Activated CD8-positive, alpha-beta T cell treated with anti-CD3 and anti-CD28 coated beads, Interleukin-2, amount 10 ng/mL, durations not matched to agents 7 days and 5 days (primary cell): Measurements from ENCODE around the gene CCDC81. TPM values are rescaled to one million over a fixed set of nuclear protein-coding genes. Genes with fewer than 3 reads are reported as not detected.

Source experiments
- ATAC-seq: fragments of 150-1000 bp; cut with Tn5 transposase; one replicate; pipeline ENCODE4 v1.10.0; 2021; ENCODE audit warnings: moderate library complexity
- CTCF ChIA-PET: fragments of 350-600 bp; sonication (Branson Sonifier 250); formaldehyde crosslinking; loops from one replicate; lab custom pipeline; 2021; ENCODE audit warnings: antibody characterized with exemption; lab: Charles Lee
- POLR2A ChIA-PET: fragments of 350-600 bp; sonication (Branson Sonifier 250); formaldehyde crosslinking; loops from one replicate; lab custom pipeline; 2021; ENCODE audit warnings: antibody characterized with exemption; lab: Charles Lee
- DNase-seq: peaks from one replicate; pipeline ENCODE4 v3.0.0-alpha.2; 2020
- H3K27ac Mint-ChIP-seq: one replicate; pipeline ENCODE4 v1.8.0; 2021; ENCODE audit warnings: mild to moderate bottlenecking, mixed read lengths
- H3K27me3 Mint-ChIP-seq: one replicate; pipeline ENCODE4 v1.8.0; 2021; ENCODE audit warnings: low read depth, mixed read lengths
- H3K36me3 Mint-ChIP-seq: one replicate; pipeline ENCODE4 v1.8.0; 2021; ENCODE audit warnings: low read depth, mixed read lengths
- H3K4me1 Mint-ChIP-seq: one replicate; pipeline ENCODE4 v1.8.0; 2021; ENCODE audit warnings: low read depth, mixed read lengths
- H3K4me3 Mint-ChIP-seq: one replicate; pipeline ENCODE4 v1.8.0; 2021; ENCODE audit warnings: mild to moderate bottlenecking, mixed read lengths
- H3K9me3 Mint-ChIP-seq: one replicate; pipeline ENCODE4 v1.8.0; 2022; ENCODE audit warnings: mixed read lengths; ENCODE audit not compliant: insufficient read depth
- total RNA-seq, 2 experiments: library from RNA; stranded (reverse); gene quantifications; one replicate each; pipeline ENCODE4 v1.2.3, GENCODE V29; 2021

CCDC81 gene
- total RNA-seq, 2 experiments from 2014 or later, result 0.42 to 0.66 TPM

- Mint-ChIP-seq H3K4me1 (peaks cover 3% of the 10 kb centered on the region), H3K36me3 (no peaks in the 10 kb centered on the region), H3K27ac (no peak overlapping the region), H3K27me3 (no peaks in the 10 kb centered on the region), H3K9me3 (no peaks in the 10 kb centered on the region), H3K4me3 (no peak overlapping the region)
- no peak for DNase-seq
- no peak for ATAC-seq
- POLR2A ChIA-PET, result no interaction called here
- CTCF ChIA-PET, result interaction anchor here (1.2 to 5.8 kb wide), 3 partner anchors 10 to 460 kb away, joined by 4 to 45 read pairs (median 4); no protein-coding TSS in a partner anchor
These were observed 83.8 kb downstream of the CCDC81 start for GRCh38 chr11:86458294-86459001.

DNA sequence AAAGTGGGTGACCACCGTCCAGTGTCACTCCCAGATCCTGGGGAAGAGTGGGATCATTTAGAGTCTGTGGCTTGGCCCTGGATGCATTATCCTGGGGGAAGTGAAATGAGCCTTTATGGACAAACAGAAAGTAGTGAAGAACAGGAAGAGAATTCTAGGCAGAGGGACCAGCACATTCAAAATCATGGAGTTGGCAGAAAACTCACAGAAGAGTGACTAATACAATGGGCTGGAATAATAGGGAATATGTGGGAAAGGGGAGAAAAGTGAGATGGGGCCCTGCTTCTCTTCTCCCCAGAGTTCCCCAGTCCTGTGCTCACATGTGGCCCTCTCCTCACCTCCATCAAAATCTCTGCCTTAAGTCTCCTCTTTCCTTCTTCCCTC lies 84.3 kb downstream of the CCDC81 start:
- Mint-ChIP-seq H3K9me3 (no peaks in the 10 kb centered on the region), H3K27me3 (no peaks in the 10 kb centered on the region), H3K4me1 (peaks cover 3% of the 10 kb centered on the region), H3K27ac (no peak overlapping the region), H3K4me3 (no peak overlapping the region), H3K36me3 (no peaks in the 10 kb centered on the region)
- ATAC-seq (no peak), DNase-seq (no peak)
- ChIA-PET POLR2A (no interaction called here), CTCF (no interaction called here)

DNA sequence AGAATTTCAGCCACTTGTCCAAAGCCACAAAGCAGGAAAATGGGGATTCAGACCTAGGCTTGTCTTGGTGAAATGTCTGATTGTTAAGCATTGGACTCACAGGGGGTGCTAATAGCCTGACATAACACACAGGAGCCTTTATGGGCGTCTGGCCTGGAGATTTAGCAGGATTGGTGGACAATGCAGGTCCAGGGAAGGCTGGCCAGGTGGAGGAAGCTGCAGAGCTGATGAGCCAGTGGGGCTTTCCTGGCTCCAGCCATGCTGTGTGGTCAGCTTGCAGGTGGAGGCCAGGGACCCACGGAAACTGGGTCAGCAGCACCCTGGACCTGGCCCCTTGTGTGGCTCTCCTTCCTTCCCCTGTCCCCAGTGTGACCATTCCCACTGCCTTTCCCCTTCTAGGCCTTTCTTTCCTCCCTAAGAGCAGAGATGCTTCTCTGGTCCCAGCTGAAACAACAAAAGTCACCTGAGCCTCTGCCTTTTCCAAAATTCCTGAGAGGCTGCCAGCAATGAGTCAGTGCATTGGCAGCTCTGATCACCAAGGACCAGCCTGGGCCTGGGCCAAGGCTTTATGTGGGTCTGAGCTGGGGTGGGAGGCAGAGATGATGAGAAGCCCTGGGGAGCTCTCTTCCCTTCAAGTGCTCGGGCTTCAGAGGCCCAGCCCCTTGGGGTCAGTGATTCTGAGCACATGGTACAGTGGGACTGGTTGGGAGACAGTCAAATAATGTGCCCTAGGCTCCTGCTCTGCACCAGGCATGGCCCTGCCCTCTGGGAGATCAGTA lies 85.2 kb downstream of the CCDC81 start:
- no peaks in the 10 kb centered on the region for H3K9me3 Mint-ChIP-seq
- no peaks in the 10 kb centered on the region for H3K36me3 Mint-ChIP-seq
- POLR2A ChIA-PET, result no interaction called here
- no peaks in the 10 kb centered on the region for H3K27me3 Mint-ChIP-seq
- CTCF ChIA-PET, result no interaction called here
- ATAC-seq (no peak), DNase-seq (no peak)
- H3K27ac Mint-ChIP-seq, result no peak overlapping the region
- H3K4me3 Mint-ChIP-seq, result no peak overlapping the region
- H3K4me1 Mint-ChIP-seq, result peaks cover 3% of the 10 kb centered on the region

- Mint-ChIP-seq H3K9me3 (no peaks in the 10 kb centered on the region), H3K27me3 (no peaks in the 10 kb centered on the region), H3K36me3 (no peaks in the 10 kb centered on the region), H3K4me1 (peaks cover 3% of the 10 kb centered on the region), H3K27ac (no peak overlapping the region), H3K4me3 (no peak overlapping the region)
- CTCF ChIA-PET, result interaction anchor here (1.4 kb wide), 1 partner anchor 8 kb away, joined by 3 read pairs; no protein-coding TSS in a partner anchor
- no peak for DNase-seq
- POLR2A ChIA-PET, result no interaction called here
- ATAC-seq, result no peak
These were observed 86.0 kb downstream of the CCDC81 start for GRCh38 chr11:86460461-86461385.

GRCh38 chr11:86461892-86462291 lies 87.2 kb downstream of the CCDC81 start:
- no peaks in the 10 kb centered on the region for H3K36me3 Mint-ChIP-seq
- POLR2A ChIA-PET, result no interaction called here
- H3K27me3 Mint-ChIP-seq, result no peaks in the 10 kb centered on the region
- DNase-seq (no peak), ATAC-seq (no peak)
- no peak overlapping the region for H3K4me3 Mint-ChIP-seq
- H3K27ac Mint-ChIP-seq, result no peak overlapping the region
- no peaks in the 10 kb centered on the region for H3K9me3 Mint-ChIP-seq
- no peaks in the 10 kb centered on the region for H3K4me1 Mint-ChIP-seq
- CTCF ChIA-PET, result interaction anchor here (1.4 kb wide), 1 partner anchor 9 kb away, joined by 3 read pairs; no protein-coding TSS in a partner anchor

DNA sequence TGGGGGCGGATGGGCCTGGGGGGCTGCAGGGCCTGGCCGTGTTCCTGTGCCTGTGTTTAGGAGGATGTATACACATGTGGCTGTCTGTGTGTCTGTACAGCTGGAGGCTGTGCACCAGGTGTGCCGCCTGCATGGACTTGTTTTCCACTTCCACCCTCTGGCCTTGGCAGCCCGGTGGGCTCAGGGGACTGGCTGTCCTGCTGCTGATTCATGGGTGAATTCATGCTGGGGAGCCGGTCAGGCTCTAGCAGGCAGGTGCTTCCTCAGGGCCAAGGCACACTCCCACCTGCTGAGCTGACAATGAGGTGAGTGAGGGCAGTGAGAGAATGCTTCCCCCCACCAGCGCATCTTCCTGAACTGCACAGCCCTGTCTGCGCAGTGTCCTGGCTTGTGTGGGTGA lies 88.4 kb downstream of the CCDC81 start:
- H3K9me3 Mint-ChIP-seq, result no peaks in the 10 kb centered on the region
- H3K36me3 Mint-ChIP-seq, result no peaks in the 10 kb centered on the region
- DNase-seq, result no peak
- H3K27me3 Mint-ChIP-seq, result no peaks in the 10 kb centered on the region
- ChIA-PET POLR2A (no interaction called here), CTCF (no interaction called here)
- no peak overlapping the region for H3K4me3 Mint-ChIP-seq
- ATAC-seq, result no peak
- H3K4me1 Mint-ChIP-seq, result no peaks in the 10 kb centered on the region
- no peak overlapping the region for H3K27ac Mint-ChIP-seq

DNA sequence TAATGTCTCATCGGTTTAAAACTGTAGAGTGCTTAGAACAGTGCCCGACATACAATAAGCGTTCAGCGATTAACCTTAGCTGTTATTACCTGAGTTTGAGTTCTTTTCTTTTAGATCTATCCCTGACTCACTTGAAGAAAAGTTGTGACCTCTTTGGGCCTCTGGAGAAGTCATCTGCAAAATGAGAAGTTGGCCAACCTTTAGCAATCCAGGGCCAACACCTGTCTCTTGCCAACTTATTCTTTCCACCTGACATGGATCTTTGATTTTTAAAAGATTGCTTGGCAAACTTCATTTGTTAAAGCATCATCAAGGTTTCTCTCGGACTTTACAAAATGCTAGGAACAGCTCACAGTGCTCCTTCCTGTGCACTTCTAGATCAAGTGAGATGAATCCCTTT lies 89.3 kb downstream of the CCDC81 start:
- H3K36me3 Mint-ChIP-seq, result no peaks in the 10 kb centered on the region
- ATAC-seq, result no peak
- no peaks in the 10 kb centered on the region for H3K9me3 Mint-ChIP-seq
- ChIA-PET CTCF (no interaction called here), POLR2A (no interaction called here)
- DNase-seq, result no peak
- H3K4me3 Mint-ChIP-seq, result no peak overlapping the region
- H3K4me1 Mint-ChIP-seq, result no peaks in the 10 kb centered on the region
- H3K27me3 Mint-ChIP-seq, result no peaks in the 10 kb centered on the region
- no peak overlapping the region for H3K27ac Mint-ChIP-seq

DNA sequence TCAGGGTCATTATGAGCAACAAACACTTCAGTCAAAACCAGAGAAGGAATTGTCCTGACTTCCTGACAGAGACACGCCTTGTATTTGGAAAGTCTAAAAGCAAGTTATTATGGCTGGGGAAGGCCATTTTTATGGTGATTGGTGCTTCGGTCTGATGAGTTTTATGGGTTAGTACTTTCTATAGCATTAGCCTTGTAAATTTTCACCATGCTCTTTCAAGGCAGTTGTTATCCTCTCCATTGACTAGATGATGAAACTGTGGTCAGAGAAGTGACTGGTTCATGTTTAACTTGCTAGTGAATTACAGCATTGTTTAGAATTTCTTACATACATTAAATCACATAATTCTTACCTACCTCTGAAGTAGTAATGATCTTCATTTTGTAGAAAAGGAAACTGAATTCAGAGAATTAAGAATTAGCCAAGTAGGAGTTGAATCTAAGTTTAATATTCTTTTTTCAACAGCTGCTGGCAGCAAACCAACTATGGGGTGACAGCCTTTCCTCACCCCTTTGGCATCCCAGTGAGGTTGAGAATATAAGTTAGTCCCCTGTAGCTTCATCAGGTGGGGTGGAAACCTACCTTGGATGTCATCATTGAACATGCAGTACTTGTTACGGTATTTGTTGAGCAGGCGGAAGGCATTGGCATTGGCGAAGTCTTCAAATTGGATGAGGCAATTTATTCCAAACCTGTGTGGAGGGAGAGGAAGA lies 90.0 kb downstream of the CCDC81 start:
- ATAC-seq (no peak), DNase-seq (no peak)
- no peaks in the 10 kb centered on the region for H3K36me3 Mint-ChIP-seq
- H3K4me1 Mint-ChIP-seq, result no peaks in the 10 kb centered on the region
- ChIA-PET POLR2A (no interaction called here), CTCF (interaction anchor here (1.3 kb wide), 1 partner anchor 10 kb away, joined by 7 read pairs; no protein-coding TSS in a partner anchor)
- no peak overlapping the region for H3K4me3 Mint-ChIP-seq
- no peaks in the 10 kb centered on the region for H3K27me3 Mint-ChIP-seq
- no peaks in the 10 kb centered on the region for H3K9me3 Mint-ChIP-seq
- no peak overlapping the region for H3K27ac Mint-ChIP-seq

DNA sequence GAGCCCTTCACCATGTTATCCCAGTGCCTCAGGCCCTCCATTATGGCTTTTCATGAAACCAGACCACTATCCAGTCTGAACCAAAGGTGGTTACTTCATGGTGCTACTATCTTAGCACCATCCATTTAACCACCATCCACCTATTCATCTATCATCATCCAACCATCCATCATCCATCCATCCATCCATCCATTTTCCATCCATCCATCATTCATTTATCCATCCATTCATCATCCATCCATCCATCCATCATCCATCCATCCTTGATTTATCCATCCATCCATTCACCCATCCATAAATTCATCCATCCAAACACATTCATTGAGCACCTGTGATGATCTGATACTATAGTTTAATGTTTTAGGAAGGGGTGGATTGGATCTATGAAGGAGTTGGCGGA lies 93.5 kb downstream of the CCDC81 start:
- ATAC-seq, result no peak
- no peak for DNase-seq
- no peak overlapping the region for H3K27ac Mint-ChIP-seq
- H3K4me3 Mint-ChIP-seq, result no peak overlapping the region
- POLR2A ChIA-PET, result no interaction called here
- no peaks in the 10 kb centered on the region for H3K9me3 Mint-ChIP-seq
- no peaks in the 10 kb centered on the region for H3K27me3 Mint-ChIP-seq
- CTCF ChIA-PET, result interaction anchor here (1.6 to 1.7 kb wide), 2 partner anchors 11 to 140 kb away, joined by 4 to 5 read pairs; no protein-coding TSS in a partner anchor
- H3K4me1 Mint-ChIP-seq, result no peaks in the 10 kb centered on the region
- no peaks in the 10 kb centered on the region for H3K36me3 Mint-ChIP-seq

DNA sequence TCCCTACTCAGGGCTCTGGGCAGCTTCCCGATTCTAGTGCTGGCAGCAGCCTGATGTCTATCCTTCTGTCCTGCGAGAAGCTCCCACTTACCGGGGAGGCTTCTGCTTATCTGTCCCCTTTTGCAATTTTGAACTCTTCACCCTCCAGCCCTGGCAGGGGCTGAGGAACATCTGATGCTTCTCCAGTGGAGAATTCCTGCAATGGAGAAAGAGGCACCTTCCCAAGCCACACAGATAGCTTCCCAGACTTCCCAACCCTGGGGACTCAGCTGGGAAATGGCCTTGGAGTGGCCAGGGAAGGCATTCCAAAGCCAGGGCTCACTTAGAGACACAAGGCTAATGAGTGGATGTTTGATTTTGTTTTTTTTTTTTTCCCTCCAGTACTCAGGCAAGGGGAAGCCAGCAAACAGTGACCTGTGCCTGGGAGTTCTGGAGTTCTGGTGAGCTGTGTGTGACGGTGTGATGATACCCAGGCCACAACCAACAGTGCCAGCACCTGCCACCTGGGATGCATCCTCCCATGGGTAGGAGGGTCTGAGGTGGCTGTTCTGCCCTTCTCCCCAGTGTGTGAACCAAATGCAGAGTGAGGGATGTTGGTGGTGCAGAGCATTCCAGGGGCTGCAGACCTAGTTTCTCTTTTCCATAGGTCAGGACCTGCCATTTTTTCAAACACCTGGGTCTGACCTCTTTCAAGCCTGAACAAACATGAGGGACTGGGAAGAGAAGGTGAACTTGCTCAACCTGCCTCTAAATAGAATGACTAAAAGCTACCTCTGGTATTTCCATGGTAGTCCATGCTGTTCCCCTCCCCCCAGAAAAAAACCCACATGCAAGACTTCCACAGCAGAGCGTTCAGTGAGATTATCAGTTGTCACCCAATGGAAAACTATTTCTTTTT lies 95.1 kb downstream of the CCDC81 start:
- no peaks in the 10 kb centered on the region for H3K36me3 Mint-ChIP-seq
- no peaks in the 10 kb centered on the region for H3K4me1 Mint-ChIP-seq
- DNase-seq, result no peak
- H3K4me3 Mint-ChIP-seq, result no peak overlapping the region
- ATAC-seq, result no peak
- no peaks in the 10 kb centered on the region for H3K9me3 Mint-ChIP-seq
- H3K27me3 Mint-ChIP-seq, result no peaks in the 10 kb centered on the region
- ChIA-PET CTCF (interaction anchor here (1.7 kb wide), 1 partner anchor 138 kb away, joined by 5 read pairs; no protein-coding TSS in a partner anchor), POLR2A (no interaction called here)
- H3K27ac Mint-ChIP-seq, result no peak overlapping the region
